UCSD-AML1 (cell line): Measurements from ENCODE around the gene RNU11.
A peak's percentile ranks its signal among the peaks of the same experiment; 100 is the strongest.
"Not testable (repeated sequence)": the region's sequence is repeated elsewhere in the genome, so short reads cannot be mapped to it uniquely, and the experiment has no call there.

Experiments used
- DNase-seq: peaks from one replicate; lab custom pipeline; 2025; ENCODE audit not compliant: unreplicated experiment; lab: John Stamatoyannopoulos, UW

Gene RNU11

DNA sequence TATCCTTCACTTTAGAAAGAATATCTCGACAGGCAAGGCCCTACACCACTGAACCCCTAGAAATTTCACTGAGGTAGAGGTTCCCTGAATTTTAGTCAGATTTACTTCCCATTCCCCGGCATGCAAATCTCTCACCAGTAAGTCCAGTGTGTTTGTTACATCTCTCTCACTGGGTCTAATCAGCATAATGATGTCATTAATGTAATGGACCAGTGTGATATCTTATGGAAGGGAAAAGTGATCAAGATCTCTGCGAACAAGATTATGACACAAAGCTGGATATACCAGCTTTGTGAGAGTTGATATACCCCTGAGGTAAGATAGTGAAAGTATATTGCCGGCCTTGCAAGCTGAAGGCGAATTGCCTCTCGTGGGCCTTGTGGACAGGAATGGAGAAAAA lies 7.9 kb downstream of the RNU11 start:
- no peak for DNase-seq

DNA sequence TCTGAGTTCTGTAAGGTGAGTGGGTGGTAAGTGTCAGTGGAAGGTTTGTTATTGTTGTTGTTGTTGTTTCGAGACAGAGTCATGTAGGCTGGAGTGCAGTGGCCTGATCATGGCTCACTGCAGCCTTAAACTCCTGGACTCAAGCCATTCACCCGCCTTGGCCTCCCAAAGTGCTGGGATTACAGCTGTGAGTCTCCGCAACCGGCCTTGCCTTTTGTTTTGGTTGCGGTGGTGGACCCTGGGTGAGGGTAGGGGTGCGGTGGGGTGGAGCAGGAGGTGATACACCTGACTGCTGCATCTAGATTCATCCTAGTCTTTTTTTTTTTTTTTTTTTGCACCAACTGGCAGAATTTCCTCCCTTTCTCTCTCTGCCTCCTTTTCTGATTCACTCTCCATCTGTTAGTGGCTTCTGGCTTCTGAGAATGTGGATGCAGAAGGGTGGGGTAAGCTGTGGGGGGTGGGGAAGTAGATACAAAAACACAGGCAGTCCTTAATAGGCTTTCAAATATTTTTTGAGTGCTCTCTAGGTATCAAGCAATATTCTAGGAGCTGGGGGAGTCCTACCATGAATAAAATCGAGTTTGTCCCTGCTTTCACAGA lies 15.6 kb downstream of the RNU11 start:
- DNase-seq, result no peak

DNA sequence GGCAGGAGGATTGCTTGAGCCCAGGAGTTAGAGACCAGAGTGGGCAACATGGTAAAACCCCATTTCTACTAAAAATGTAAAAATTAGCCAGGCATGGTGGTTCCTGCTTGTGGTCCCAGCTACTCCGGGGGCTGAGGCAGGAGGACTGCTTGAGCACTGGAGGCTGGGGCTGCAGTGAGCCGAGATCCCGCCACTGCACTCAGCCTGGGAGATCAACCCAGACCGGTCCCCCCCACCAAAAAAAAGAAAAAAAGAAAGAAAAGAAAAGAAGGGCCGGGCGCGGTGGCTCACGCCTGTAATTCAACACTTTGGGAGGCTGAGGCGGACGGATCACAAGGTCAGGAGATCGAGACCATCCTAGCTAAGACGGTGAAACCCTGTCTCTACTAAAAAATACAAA lies 18.4 kb downstream of the RNU11 start:
- DNase-seq, result no peak

DNA sequence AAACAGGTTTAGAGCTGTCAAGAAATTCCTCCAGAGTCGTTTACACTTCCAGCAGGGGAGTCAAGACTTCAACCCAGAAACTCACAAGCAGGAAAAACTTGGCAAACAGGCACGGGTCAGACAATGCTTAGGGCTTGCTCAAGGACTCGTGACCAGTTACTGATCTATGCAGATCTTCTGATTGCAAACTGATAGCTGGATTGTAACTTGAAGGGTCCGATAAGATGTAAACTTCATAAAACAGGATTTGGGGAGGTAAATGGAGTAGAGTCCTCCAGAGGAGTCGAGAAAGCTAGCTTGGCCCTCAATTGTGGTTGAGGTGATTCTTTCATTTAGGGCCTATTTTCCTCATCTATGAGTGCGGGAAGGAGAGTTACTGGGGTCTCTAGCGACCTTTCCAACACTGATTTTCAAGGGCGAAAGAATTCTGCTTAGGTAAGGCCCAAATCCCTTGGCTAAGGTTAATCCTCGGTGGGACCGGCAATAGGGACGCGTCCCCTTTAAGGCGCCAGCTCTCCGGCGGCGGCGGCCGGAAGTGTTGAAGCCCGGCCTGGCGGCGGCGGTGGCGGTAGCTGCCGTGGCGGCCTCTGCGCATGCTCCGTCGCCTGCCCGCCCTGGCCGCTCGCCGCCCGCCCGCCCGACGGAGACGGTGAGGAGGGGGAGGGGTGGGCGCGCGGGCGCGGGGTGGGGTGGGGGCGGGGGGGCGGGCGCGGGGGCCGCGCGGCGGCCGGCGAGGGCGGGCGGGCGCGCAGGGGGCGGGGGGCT lies 20.0 kb downstream of the RNU11 start, which contains the start of gene GMEB1:
Gene GMEB1, plus strand, starts transcription at position 594 of the 765 bp plus-strand sequence. CDS start 14,829 bp downstream, outside the sequence.
- DNase-seq, result peak; percentile 90

DNA sequence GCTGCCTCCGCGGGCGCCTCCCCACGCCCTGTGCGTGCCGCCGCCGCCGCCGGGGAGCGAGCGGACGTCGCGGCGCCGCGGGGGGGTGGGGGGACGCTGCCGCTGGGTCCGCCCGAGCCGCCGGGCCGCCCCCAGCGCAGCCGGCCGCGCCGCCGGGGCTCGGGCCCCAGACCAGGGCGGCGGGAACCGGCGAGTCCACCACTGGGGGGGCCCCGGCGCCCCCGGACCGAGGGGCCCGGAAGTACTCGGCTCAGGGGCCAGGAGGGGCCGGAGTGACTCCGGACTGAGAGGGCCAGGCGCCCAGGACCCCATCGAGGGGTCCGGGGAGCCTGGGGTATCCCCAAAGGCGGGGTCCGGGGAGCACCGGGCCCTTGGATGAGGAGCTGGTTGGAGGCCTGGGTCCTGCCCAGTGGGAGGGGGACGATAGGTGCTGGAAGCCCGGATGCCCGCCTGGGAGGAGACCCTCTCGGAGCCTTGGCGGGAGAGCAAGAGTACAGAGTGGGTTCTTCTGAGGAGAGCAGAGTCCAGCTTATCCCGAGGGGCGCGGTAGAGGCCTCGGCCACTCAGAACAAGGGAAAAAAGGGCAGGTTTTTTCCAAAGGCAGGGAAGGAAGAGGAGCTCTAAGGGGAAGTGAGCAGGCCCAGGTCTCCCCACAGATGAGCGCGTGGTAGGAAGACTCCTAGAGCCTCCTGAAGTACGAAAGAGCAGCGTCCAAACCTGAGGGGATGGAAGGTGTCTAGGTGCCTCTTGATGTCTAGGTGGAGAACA lies 20.7 kb downstream of the RNU11 start:
- peak; percentile 85 for DNase-seq

DNA sequence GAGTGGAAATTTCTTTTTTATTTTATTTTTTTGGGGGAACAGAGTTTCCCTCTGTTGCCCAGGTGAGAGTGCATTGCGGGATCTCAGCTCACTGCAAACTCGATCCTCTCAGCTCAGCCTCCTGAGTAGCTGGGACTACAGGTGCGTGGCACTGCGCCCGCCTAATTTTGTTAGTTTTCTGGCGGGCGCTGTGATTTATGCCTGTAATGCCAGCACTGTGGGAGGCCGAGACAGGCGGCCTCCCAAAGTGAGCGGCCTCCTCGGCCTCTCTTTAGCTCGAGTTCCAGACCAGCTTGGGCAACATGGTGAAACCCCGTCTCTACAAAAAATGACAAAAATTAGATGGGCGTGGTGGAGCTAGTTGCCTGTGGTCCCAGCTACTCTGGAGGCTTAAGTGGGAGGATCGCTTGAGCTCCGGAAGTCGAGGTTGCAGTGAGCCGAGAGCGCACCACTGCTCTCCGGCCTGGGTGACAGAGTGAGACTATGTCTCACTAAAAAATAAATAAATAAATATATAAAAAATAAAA lies 22.9 kb downstream of the RNU11 start:
- DNase-seq, result no peak

DNA sequence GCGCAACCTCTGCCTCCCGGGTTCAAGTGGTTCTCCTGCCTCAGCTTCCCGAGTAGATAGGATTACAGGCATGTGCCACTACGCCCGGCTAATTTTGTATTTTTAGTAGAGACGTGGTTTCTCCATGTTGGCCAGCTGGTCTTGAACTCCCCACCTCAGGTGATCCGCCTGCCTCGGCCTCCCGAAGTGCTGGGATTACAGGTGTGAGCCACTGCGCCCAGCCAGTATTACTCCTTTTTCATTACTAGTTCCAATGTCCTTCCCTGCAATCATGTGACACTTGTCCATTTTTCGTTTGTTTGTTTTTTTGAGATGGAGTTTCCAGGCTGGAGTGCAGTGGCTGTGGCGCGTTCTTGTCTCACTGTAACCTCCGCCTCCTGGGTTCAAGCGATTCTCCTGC lies 24.6 kb downstream of the RNU11 start:
- not testable (repeated sequence) for DNase-seq

DNA sequence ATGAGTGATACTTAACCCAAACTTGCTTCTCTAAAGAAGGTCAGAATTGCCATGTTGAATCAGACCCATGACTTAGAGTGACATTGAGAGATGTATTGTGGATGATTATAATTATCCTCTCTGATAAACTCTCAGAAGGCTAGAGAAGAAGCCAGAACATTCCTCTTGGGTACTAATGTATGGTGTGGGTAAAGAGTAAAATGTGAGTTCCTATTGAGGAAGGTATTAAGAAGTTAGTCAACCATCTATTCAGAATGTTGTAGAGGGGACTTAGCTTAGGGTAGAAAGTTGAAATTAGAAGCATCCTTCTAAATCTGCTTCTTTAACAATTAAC lies 27.5 kb downstream of the RNU11 start:
- no peak for DNase-seq

DNA sequence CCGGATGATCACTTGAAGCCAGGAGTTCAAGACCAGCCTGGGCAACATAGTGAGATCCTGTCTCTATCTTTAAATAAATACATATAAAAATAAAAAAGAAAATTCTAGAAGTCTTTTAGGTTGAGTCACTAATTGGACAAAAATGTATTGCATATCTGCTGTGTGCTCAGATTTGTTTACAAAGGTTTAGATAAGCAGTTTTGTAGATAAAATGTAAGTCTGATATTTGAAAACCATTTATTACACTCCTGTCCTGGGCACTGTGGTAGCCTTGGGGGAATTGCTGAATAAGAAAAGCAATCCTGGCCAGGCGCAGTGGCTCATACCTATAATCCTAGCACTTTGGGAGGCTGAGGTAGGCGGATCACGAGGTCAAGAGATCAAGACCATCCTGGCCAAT lies 31.8 kb downstream of the RNU11 start:
- no peak for DNase-seq

DNA sequence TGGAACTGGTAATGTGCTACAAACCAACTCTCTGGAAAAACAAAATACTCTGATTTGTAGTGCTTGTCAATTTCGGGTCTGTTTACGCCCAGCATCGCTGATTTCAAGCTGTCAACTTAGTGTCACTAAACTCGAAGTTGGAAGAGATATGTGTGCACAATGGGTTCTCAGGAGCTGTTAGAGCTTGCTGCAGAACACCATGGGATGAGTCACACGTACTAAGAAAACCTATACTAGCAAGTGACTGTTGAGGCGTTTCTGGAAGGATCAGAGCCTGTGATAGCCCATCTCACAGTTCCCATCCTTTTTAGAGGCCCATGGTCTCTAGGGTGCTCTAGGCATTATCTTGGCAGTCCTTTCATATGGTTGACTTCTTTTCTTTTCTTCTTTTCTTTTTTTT lies 34.4 kb downstream of the RNU11 start:
- DNase-seq, result no peak

DNA sequence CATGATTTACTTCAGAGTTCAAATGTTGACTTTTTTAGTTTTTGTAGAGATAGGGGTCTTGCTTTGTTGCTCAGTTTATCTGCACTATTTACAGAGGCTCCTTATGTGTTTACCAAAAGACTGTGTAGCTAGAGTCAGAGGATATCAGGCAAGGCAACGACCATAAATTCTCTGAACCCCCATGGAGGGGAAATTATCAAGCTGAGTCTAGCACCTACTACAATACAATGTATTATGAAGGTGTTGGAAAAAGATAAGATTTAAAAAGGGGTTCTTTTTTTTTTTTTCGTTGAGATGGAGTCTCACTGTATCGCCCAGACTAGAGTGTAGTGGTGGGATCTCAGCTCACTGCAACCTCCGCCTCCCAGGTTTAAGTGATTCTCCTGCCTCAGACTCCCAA lies 36.5 kb downstream of the RNU11 start:
- no peak for DNase-seq

DNA sequence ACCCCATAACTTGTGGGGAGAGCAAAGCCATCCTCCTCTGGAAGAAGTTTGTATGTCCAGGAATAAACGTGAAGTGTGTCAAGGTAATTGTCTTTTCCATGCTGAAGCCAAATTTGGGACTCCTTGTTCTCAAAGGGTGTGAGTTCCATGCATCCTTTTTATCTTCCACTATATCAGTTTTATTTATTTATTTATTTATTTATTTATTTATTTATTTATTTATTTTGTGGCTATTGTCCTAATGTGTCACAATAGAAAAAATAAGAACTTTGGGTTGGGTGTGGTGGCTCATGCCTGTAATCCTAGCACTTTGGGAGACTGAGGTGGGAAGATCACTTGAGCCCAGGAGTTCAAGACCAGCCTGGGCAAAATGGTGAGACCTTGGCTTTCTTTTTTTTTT lies 43.2 kb downstream of the RNU11 start:
- DNase-seq, result not testable (repeated sequence)
